ENCODE measurements around the gene CARMIL3.

DNA sequence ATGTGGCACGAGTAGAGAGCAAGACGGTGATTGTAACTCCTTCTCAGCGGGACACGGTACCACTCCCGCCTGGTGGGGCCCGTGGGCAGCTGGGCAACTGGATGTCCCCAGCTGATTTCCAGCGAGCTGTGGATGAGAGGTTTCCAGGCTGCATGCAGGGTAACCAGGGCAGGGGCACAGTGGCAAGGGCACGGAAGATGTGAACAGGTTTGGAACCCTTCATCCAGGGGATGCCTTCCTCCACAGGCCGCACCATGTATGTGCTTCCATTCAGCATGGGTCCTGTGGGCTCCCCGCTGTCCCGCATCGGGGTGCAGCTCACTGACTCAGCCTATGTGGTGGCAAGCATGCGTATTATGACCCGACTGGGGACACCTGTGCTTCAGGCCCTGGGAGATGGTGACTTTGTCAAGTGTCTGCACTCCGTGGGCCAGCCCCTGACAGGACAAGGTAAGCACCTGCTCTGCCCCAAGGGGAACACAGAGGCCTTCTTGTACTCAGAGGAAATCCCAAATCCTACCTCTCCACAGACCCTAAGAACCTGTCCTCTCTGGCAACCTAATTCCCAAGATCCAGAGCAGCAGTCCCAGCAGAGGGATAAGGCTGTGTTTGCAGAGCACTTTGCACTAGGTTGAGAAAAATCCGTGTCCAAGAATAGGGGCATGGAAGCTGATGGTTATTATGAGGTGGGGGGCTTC, 46.6 kb downstream of the CARMIL3 start:
- TF ChIP-seq, protein P1, sequence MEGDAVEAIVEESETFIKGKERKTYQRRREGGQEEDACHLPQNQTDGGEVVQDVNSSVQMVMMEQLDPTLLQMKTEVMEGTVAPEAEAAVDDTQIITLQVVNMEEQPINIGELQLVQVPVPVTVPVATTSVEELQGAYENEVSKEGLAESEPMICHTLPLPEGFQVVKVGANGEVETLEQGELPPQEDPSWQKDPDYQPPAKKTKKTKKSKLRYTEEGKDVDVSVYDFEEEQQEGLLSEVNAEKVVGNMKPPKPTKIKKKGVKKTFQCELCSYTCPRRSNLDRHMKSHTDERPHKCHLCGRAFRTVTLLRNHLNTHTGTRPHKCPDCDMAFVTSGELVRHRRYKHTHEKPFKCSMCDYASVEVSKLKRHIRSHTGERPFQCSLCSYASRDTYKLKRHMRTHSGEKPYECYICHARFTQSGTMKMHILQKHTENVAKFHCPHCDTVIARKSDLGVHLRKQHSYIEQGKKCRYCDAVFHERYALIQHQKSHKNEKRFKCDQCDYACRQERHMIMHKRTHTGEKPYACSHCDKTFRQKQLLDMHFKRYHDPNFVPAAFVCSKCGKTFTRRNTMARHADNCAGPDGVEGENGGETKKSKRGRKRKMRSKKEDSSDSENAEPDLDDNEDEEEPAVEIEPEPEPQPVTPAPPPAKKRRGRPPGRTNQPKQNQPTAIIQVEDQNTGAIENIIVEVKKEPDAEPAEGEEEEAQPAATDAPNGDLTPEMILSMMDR (IDR thresholded peaks at IDR 0.05) = no peak
- TF ChIP-seq ZFX (IDR thresholded peaks at IDR 0.05; ENCODE audit: borderline replicate concordance) = no peak
